CMK (cell line): ENCODE data around the gene C2orf78.

Source experiments
- DNase-seq: peaks from one replicate; pipeline ENCODE4 v3.0.0-alpha.2; 2010; ENCODE audit warnings: low read depth

Gene C2orf78

DNA sequence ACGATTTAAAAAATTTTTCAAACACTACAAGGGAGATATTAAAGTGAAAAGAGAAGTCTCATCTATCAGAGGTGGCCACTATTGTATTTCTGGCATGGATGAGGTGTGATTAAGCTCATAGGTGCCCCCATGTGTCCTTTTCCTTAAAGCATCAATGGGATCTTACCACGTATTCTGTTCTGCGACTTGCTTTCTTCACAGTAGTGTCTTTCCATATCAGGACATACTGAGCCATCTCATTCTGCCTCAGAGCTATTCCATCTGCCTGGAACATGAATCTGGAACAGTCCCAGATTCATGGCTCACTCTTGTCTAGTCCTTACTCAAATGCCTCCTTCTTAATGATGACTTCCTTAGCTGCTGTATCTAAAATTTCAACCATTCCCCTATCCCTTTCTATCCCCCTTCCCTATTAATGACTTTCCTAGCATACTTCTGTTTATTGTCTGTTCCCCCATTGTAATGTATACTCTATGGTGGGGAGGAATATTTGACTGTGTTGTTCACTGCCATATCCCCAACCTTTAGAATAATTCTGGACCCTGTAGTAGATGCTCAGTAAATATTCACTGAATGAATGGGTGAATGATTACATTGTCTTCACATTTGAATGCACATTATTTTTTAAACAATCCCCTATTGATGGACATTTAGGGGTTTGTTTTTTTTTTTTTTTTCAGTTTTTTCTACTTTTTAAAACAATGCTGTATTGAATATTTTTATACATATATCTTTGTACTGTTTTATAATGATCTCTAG lies 55.8 kb downstream of the C2orf78 start:
- no peak for DNase-seq

GRCh38 chr2:73841912-73842738 lies 58.1 kb downstream of the C2orf78 start:
- DNase-seq = no peak

GRCh38 chr2:73842739-73843019 lies 58.7 kb downstream of the C2orf78 start:
- no peak for DNase-seq

DNA sequence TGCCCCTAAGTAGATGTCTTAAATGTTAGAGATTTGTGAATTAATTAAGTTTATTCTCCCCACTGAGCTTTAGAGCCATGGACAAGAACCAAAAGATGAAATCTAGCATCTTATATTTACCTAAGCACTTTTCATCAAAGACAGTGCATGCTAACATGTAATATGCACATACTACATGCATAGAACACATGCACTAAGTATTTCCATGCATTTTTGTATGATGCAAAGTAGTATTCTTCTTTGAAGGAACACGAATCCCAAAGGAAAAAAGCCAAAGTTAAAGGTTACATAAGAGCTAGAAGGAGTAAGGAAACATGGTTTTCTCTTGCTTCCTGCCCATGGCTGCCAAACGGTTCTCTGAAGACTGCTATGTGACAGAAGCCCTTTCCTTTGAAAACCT lies 60.1 kb downstream of the C2orf78 start:
- DNase-seq = no peak

GRCh38 chr2:73850009-73850408 lies 66.0 kb downstream of the C2orf78 start:
- DNase-seq = no peak

GRCh38 chr2:73851274-73851673 lies 67.3 kb downstream of the C2orf78 start:
- no peak for DNase-seq

- DNase-seq = no peak
These were observed 68.0 kb downstream of the C2orf78 start for GRCh38 chr2:73852020-73852419.

- DNase-seq = no peak
These were observed 71.5 kb downstream of the C2orf78 start for GRCh38 chr2:73855526-73855925.

GRCh38 chr2:73856214-73856613 lies 72.2 kb downstream of the C2orf78 start:
- no peak for DNase-seq

DNA sequence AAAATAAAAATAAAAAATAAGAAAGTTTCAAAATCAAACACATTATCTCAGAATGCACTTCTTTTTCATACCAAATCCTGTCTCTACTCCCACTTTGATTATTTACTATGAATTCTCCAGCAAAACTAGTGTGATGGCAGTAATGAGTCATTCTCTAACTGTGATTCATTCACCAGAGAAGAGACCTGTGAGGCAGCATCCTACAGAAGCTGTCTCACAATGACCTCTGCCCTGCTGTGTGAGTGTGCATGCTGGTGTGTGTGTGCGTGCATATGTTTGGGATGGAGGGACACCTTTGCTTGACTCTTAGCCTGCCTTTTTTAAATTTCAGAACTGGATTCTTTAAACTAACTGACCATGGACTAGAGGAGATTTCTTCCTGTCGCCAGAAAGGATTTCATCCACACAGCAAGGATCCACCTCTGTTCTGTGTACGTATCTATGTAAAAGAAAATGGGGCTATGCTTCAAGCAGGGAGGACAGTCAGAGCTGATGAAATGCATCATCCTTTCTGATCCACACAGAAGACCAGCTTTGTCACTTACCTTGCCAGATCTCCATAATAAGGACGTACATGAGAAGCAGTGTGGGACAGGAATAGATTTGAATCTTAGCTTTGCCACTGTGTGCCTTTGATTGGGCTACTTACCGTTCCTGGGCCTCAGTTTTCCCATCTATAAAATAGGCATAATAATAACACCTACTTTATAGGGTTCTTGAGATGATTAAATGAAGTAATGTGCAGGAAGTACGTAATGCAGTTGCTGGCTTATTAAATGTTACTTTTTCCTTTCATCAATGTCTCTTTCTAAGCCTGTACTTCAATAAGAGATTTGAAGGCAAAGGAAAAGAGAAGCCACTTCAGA lies 76.0 kb downstream of the C2orf78 start:
- DNase-seq = no peak

GRCh38 chr2:73862987-73863386 lies 79.0 kb downstream of the C2orf78 start:
- no peak for DNase-seq
